ENCODE data around the gene EXOC3L1.

- no peak for TF ChIP-seq RFX5 (IDR thresholded peaks at IDR 0.05; ENCODE audit: low read depth, low read length)
- TF ChIP-seq, protein P1, sequence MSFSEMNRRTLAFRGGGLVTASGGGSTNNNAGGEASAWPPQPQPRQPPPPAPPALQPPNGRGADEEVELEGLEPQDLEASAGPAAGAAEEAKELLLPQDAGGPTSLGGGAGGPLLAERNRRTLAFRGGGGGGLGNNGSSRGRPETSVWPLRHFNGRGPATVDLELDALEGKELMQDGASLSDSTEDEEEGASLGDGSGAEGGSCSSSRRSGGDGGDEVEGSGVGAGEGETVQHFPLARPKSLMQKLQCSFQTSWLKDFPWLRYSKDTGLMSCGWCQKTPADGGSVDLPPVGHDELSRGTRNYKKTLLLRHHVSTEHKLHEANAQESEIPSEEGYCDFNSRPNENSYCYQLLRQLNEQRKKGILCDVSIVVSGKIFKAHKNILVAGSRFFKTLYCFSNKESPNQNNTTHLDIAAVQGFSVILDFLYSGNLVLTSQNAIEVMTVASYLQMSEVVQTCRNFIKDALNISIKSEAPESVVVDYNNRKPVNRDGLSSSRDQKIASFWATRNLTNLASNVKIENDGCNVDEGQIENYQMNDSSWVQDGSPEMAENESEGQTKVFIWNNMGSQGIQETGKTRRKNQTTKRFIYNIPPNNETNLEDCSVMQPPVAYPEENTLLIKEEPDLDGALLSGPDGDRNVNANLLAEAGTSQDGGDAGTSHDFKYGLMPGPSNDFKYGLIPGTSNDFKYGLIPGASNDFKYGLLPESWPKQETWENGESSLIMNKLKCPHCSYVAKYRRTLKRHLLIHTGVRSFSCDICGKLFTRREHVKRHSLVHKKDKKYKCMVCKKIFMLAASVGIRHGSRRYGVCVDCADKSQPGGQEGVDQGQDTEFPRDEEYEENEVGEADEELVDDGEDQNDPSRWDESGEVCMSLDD (CRISPR knock-in tag; IDR thresholded peaks at IDR 0.05; ENCODE audit: borderline replicate concordance): no peak
- TF ChIP-seq ZNF431 (CRISPR knock-in tag; IDR thresholded peaks at IDR 0.05; ENCODE audit: borderline replicate concordance, low read depth): no peak
These were observed 34.1 kb upstream of the EXOC3L1 start for GRCh38 chr16:67223992-67224391.

Measured in HepG2 (cell line).